ENCODE data around the gene MFSD11. TPM values are rescaled to one million over a fixed set of nuclear protein-coding genes. Genes with fewer than 3 reads are reported as not detected.
"Not testable (repeated sequence)": the region's sequence is repeated elsewhere in the genome, so short reads cannot be mapped to it uniquely, and the experiment has no call there.

MFSD11 gene
- 10 to 100 TPM; 10.3 to 15.1 TPM for total RNA-seq

DNA sequence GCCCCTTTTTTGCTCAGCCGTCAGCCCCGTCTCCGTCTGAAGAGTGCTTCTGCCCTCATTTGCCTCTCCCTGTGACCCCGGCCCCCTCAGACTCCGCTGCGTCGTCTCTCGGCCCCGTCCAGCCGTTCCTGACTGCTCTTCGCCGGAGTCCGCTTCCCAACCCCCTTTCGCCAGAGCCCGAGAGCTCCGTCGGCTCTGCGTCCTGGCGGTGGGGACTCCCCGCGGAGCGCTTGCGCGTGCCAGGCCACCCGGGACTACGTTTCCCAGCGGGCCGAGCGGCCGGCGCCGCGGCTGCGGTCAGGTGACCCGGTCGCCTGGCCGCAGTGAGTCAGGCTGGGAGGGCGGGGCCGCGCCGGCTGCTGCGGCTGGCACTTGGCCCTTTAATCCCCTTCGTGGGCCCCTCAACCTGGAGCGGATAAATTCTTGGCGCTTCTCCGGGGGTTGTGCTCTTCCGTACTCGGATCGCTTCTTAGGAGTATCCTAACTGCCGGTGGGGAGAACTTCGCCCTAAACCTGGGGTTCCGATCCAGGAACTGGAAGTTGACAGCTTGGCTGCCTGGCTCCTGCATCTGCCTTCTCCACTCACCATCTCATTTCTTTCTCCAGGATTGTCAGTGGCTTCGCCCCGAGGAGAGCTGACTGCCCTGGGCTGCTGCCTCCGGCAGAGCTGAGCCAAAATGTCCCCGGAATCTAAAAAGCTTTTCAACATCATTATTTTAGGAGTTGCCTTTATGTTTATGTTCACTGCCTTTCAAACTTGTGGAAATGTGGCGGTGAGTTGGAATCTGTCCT lies at the start of gene MFSD11:
MFSD11 (plus strand) TSS at position 444 of the 792 bp plus-strand sequence; CDS start at position 678, 234 bp downstream.
- H3K27me3 Mint-ChIP-seq: no peaks in the 10 kb centered on the region
- H3K4me1 Mint-ChIP-seq: peaks cover 37% of the 10 kb centered on the region
- intact Hi-C loops (cut with DNase I, micrococcal nuclease): loop anchor here (1.0 to 10.0 kb wide), 21 partner anchors 12 to 1963 kb away; partner anchors contain the start of genes JMJD6 (in 2 of the 2), METTL23 (in 2 of the 2), SEC14L1 (in 2 of the 2) and ACOX1 (in 1 of the 2)
- ChIA-PET CTCF (interaction anchor here (0.7 to 2.0 kb wide), 3 partner anchors 10 to 124 kb away, joined by 3 to 7 read pairs (median 4); no protein-coding TSS in a partner anchor), POLR2A (interaction anchor here (0.6 to 2.6 kb wide), 7 partner anchors 8 to 79 kb away, joined by 3 to 44 read pairs (median 3); partner anchors contain the start of genes JMJD6 and METTL23)
- ATAC-seq (peak; percentile 66), DNase-seq (peak; percentile 95)
- H3K27ac Mint-ChIP-seq: peak within 1 kb of the TSS; percentile 98
- peaks cover 46% of the 10 kb centered on the region for H3K36me3 Mint-ChIP-seq (ENCODE audit: low read depth)
- peak within 1 kb of the TSS; percentile 85 for H3K4me3 Mint-ChIP-seq
- H3K9me3 Mint-ChIP-seq (ENCODE audit: low read depth): no peaks in the 10 kb centered on the region

DNA sequence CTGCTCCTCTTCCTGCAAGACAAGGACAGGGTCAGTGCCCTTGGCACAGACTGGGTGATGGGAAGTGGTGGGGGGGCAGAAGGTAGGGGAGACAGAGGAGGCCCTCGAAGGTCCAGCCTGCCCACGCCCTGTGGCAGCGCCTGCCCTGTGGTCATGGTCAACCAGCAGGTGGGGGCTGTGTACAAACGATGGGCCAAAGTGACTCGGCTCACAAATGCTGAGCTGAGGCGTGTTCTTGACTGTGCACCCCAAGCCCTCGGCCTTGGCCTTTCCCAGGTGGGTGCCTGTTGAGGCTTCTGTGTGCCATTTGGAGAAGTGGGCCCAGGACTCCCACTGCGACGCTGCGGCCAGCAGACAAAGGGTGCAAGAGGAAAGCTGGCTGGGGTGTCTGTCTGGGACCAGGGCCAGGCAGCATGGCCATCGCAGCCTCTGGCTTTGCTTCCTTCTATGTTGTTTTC lies 49.7 kb upstream of the MFSD11 start:
- H3K27me3 Mint-ChIP-seq: no peaks in the 10 kb centered on the region
- no peak overlapping the region for H3K27ac Mint-ChIP-seq
- H3K4me1 Mint-ChIP-seq: no peaks in the 10 kb centered on the region
- DNase-seq (no peak), ATAC-seq (no peak)
- no peaks in the 10 kb centered on the region for H3K36me3 Mint-ChIP-seq (ENCODE audit: low read depth)
- CTCF ChIA-PET: no interaction called here
- POLR2A ChIA-PET: no interaction called here
- no peak overlapping the region for H3K4me3 Mint-ChIP-seq
- H3K9me3 Mint-ChIP-seq (ENCODE audit: low read depth): no peaks in the 10 kb centered on the region
- intact Hi-C loops (cut with DNase I, micrococcal nuclease): loop anchor here in 1 of 2 experiments (10.0 kb wide), 1 partner anchor 163 kb away; no protein-coding TSS in a partner anchor

DNA sequence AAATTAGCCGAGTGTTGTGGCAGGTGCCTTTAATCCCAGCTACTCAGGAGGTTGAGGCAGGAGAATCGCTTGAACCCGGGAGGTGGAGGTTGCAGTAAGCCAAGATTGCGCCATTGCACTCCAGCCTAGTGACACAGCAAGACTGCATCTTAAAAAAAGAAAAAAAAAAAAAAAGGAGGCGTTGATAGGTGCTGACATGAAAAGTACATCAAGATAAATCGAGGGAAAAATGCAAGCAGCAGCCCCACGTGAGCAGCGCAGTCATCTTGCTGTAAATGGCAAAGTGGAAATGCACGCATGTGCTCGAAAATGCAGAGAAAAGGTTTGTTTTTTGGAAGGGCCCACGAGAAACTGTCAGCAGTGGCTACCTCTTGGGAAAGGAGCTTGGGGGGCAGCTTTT lies 48.1 kb upstream of the MFSD11 start:
- CTCF ChIA-PET: no interaction called here
- Mint-ChIP-seq H3K27ac (no peak overlapping the region), H3K27me3 (no peaks in the 10 kb centered on the region), H3K36me3 (ENCODE audit: low read depth) (no peaks in the 10 kb centered on the region), H3K9me3 (ENCODE audit: low read depth) (no peaks in the 10 kb centered on the region), H3K4me3 (no peak overlapping the region), H3K4me1 (no peaks in the 10 kb centered on the region)
- ATAC-seq: no peak
- POLR2A ChIA-PET: no interaction called here
- no peak for DNase-seq
- intact Hi-C loops (cut with DNase I, micrococcal nuclease): loop anchor here in 1 of 2 experiments (10.0 kb wide), 1 partner anchor 165 kb away; no protein-coding TSS in a partner anchor

DNA sequence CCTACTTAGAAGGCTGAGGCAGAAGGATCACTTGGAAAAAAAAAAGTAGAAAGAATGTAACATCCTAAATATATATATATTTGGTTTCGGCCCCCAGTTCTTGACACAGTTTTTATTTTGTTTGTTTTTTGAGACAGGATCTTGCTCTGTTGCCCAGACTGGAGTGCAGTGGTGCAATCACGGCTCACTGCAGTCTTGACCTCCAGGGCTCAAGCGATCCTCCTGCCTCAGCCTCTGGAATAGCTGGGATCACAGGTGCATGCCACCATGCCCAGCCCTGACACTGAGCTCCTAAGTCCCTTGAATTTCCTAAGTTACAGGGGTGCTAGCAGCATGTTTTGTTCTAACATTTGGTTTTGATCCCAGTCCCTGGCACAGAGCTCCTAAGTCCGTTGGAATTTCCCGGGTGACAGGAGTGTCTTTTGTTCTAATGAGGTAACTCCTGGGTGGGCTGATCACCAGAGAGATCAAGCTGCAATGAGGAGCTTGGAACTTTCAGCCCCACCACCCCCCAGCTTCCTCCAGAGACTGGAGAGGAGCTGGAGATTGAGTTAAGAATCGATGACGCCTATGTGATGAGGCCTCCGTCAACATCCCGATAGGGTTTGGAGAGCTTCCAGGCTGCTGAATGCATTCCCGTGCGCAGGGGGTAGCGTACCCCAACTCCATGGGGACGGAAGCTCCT lies 47.2 kb upstream of the MFSD11 start:
- Mint-ChIP-seq H3K4me1 (peaks cover 2% of the 10 kb centered on the region), H3K36me3 (ENCODE audit: low read depth) (no peaks in the 10 kb centered on the region), H3K27me3 (no peaks in the 10 kb centered on the region), H3K27ac (no peak overlapping the region), H3K9me3 (ENCODE audit: low read depth) (no peaks in the 10 kb centered on the region), H3K4me3 (no peak overlapping the region)
- intact Hi-C loops (cut with DNase I, micrococcal nuclease): no loop called here
- ChIA-PET POLR2A (interaction anchor here (0.6 kb wide), 1 partner anchor 18 kb away, joined by 12 read pairs; no protein-coding TSS in a partner anchor), CTCF (interaction anchor here (0.7 to 1.1 kb wide), 3 partner anchors 9 to 168 kb away, joined by 3 to 4 read pairs (median 4); no protein-coding TSS in a partner anchor)
- no peak for DNase-seq
- no peak for ATAC-seq

DNA sequence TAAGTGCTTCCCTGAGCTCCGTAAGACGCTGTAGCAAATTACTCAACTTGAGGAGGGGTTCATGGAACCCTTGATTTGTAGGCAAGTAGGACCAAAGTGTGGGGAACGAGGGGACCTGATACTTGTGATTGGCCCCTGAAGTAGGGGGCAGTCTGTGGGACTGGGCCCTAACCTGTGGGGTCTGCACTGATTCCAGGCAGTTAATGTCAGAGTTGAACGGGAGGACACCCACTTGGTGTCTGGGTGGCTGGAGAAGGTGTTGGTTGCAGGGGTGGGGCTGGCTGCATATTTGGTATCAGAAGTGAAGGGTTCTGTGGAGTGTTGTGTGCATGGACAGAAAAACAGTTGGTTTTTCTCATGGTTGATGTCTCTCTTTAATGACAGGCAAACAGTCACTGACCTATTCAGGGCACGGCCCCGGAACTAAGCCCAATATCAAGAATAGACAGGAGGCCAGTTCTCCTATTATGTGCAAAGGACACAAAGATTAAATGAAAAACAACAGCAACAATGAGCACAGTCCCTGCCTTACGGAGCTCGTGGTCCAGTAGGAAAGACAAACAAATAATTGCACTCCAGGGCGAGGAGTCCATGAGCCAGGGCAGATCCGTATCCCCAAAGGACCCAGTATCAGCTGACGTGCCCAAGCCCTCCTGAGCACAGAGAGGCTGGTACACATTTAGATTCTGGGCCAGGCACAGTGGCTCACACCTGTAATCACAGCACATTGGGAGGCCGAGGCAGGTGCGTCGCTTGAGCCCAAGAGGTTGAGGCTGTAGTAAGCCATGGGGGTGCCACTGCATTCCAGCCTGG lies 46.3 kb upstream of the MFSD11 start:
- H3K4me3 Mint-ChIP-seq: no peak overlapping the region
- ChIA-PET CTCF (interaction anchor here (0.7 to 1.1 kb wide), 3 partner anchors 10 to 168 kb away, joined by 3 to 4 read pairs (median 4); no protein-coding TSS in a partner anchor), POLR2A (interaction anchor here (0.6 kb wide), 1 partner anchor 19 kb away, joined by 12 read pairs; no protein-coding TSS in a partner anchor)
- no peaks in the 10 kb centered on the region for H3K36me3 Mint-ChIP-seq (ENCODE audit: low read depth)
- H3K27ac Mint-ChIP-seq: no peak overlapping the region
- peaks cover 4% of the 10 kb centered on the region for H3K4me1 Mint-ChIP-seq
- H3K9me3 Mint-ChIP-seq (ENCODE audit: low read depth): no peaks in the 10 kb centered on the region
- DNase-seq: no peak
- intact Hi-C loops (cut with DNase I, micrococcal nuclease): no loop called here
- H3K27me3 Mint-ChIP-seq: no peaks in the 10 kb centered on the region
- ATAC-seq: no peak

DNA sequence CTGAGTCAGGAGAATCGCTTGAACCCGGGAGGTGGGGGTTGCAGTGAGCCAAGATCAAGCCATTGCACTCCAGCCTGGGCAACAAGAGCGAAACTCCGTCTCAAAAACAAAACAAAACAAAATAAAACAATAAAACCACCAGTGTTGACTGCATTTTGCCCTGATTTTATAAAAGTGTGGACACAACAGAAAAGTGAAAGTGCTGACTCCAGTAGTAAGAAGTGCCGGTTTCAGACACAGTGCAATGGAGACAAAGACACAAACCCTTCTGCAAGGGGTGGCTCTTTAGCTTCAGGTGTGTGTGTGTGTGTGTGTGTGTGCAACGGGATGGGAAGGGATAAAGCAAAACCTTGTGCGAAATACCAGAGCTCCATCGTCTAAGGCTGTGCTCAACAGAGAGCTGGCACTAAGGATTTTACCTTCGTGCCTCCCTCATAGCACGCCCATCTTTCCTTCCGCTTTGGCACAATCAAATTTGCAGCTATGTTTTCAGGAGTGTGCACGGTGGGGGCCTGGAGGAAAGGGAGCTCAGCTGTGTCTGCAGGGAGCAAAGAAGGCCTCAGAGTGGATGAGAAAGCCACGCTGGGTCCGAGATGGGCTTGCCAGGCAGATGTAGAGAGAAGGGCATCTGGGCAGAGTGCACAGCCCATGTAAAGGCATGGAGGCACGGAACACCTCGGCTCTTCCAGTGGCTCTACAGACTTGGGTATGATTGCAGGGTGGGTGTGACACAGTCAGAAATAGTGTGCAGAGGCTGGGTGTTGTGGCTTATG lies 42.7 kb upstream of the MFSD11 start:
- Mint-ChIP-seq H3K27ac (no peak overlapping the region), H3K27me3 (no peaks in the 10 kb centered on the region), H3K4me3 (no peak overlapping the region), H3K9me3 (ENCODE audit: low read depth) (no peaks in the 10 kb centered on the region), H3K36me3 (ENCODE audit: low read depth) (no peaks in the 10 kb centered on the region), H3K4me1 (peaks cover 5% of the 10 kb centered on the region)
- ChIA-PET POLR2A (no interaction called here), CTCF (interaction anchor here (0.5 to 2.5 kb wide), 2 partner anchors 9 to 18 kb away, joined by 3 to 8 read pairs; no protein-coding TSS in a partner anchor)
- intact Hi-C loops (cut with DNase I, micrococcal nuclease): no loop called here
- no peak for DNase-seq
- ATAC-seq: no peak

DNA sequence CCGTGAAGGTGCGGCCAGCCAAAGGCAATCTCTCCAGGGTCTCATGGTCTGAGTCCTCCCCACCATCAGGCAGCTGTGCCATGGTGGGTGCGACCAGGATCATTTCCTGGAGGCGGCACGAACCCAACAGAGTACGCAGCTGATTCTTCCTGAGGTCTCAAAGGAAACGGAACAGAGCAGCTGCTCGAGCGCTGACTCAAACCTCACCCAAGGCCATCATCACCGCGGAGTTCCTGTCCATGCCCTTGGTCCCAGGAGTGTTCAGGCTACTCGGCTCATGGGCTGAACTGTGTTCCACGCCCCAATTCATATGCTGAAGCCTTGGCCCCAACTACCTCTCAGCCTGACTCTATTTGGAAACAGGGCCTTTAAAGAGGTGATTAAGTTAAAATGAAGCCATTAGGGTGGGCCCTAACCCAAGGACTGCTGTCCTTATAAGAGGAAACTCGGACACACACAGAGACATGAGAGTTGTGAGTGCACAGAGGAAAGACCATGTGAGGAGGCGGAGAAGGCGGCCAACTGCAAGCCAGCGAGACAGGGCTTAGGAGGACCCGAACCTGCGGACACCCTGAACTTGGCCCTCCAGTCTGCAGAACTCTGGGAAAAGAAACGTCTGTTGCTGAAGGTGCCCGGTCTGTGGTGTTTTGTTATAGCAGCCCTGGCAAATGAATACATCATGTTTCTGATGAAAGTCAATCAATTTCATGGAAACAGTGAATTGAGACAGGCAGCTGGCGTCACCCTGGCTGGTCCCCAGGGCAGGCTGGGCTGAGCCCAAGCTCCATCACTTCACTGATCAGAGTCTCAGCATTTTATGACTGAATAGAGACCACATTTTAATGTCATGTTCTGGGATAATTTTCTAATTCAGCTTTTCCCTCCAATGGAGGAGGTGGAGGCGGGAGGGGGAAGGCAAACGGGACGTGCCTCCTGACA lies 40.9 kb upstream of the MFSD11 start:
- ChIA-PET CTCF (interaction anchor here (0.8 to 2.5 kb wide), 3 partner anchors 15 to 634 kb away, joined by 3 to 8 read pairs (median 4); no protein-coding TSS in a partner anchor), POLR2A (no interaction called here)
- H3K27me3 Mint-ChIP-seq: no peaks in the 10 kb centered on the region
- no peaks in the 10 kb centered on the region for H3K9me3 Mint-ChIP-seq (ENCODE audit: low read depth)
- no peak overlapping the region for H3K27ac Mint-ChIP-seq
- intact Hi-C loops (cut with DNase I, micrococcal nuclease): no loop called here
- DNase-seq: no peak
- no peak overlapping the region for H3K4me3 Mint-ChIP-seq
- peaks cover 8% of the 10 kb centered on the region for H3K4me1 Mint-ChIP-seq
- ATAC-seq: no peak
- H3K36me3 Mint-ChIP-seq (ENCODE audit: low read depth): no peaks in the 10 kb centered on the region

DNA sequence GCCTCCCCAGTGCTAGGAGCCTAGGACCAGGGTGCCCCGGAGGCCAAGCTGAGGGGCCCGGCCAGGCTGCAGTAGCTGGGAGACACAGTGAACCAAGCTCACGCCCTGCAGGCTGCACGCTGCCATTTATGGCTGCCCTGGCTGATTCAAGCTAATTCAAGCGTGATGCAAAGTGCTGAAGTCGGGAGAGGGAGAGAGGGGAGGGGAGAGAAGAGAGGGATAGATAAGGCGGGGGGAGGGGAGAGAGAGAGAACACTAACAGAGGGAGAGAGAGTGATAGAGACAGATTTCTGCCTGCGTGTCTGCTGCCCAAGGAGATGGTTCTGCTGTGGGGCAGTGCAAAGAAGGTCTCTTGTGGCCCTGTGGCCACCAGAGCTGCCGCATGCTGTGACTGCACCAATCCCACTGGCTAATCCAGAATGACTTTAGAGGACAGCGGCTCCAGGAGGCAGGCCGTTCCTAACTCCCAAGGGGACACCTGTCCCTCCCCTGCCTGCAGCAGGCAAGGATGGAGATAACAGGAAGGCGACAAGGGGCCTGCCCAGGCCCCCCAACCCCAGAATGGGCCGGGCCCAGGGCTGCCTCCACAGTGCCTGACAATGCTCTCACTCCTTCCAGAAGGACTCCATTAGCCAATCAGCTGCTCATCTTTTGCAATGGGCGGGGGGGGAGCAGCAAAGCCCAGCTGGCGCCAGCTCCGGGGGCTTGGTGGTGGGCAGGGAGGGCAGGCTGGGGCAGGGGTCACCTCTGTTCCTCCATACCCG lies 40.0 kb upstream of the MFSD11 start:
- Mint-ChIP-seq H3K4me1 (peaks cover 8% of the 10 kb centered on the region), H3K27me3 (no peaks in the 10 kb centered on the region), H3K4me3 (no peak overlapping the region), H3K9me3 (ENCODE audit: low read depth) (no peaks in the 10 kb centered on the region), H3K27ac (no peak overlapping the region), H3K36me3 (ENCODE audit: low read depth) (no peaks in the 10 kb centered on the region)
- no peak for ATAC-seq
- intact Hi-C loops (cut with DNase I, micrococcal nuclease): no loop called here
- CTCF ChIA-PET: interaction anchor here (0.8 kb wide), 1 partner anchor 633 kb away, joined by 3 read pairs; no protein-coding TSS in a partner anchor
- POLR2A ChIA-PET: no interaction called here
- DNase-seq: no peak

DNA sequence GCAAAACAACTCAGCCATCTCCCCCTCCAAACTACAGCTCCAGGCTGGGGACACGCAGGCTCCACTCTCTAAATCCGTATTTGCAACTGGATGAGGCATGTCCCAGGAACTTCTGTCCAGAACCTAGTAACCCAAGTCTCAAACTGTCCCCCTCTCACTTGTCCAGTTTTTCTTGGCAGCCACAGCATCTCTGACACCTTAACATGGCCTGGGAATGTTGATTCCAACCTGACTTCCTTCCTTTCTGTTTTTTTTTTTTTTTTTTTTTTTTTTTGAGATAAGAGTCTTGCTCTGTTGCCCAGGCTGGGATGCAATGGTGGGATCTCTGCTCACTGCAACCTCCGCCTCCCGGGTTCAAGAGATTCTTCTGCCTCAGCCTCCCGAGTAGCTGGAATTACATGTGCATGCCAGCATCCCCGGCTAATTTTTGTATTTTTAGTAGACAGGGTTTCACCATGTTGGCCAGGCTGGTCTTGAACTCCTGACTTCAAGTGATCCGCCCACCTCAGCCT lies 39.4 kb upstream of the MFSD11 start:
- H3K4me3 Mint-ChIP-seq; H3K9me3 Mint-ChIP-seq (ENCODE audit: low read depth); H3K27ac Mint-ChIP-seq; ATAC-seq; intact Hi-C loops (cut with DNase I, micrococcal nuclease); DNase-seq; H3K4me1 Mint-ChIP-seq; H3K36me3 Mint-ChIP-seq (ENCODE audit: low read depth); H3K27me3 Mint-ChIP-seq; POLR2A ChIA-PET: not testable (repeated sequence)
- CTCF ChIA-PET: interaction anchor here (0.7 kb wide), 1 partner anchor 23 kb away, joined by 3 read pairs; no protein-coding TSS in a partner anchor
